NB4 (cell line): ENCODE measurements around the gene PEMT.

ENCODE experiments used
- CTCF ChIP-seq: IDR thresholded peaks from one replicate; pipeline ENCODE4 v1.5.1; 2012; ENCODE audit warnings: low read depth, low read length
- POLR2A ChIP-seq: IDR thresholded peaks from 2 replicates; pipeline ENCODE4 v1.6.1; 2011; ENCODE audit warnings: mild to moderate bottlenecking; ENCODE audit not compliant: insufficient read length; ENCODE audit errors: extremely low read depth
- TF ChIP-seq, protein P1 (sequence below): IDR thresholded peaks from 2 replicates; pipeline ENCODE4 v1.6.1; 2011; ENCODE audit warnings: low read depth, low read length

DNA sequence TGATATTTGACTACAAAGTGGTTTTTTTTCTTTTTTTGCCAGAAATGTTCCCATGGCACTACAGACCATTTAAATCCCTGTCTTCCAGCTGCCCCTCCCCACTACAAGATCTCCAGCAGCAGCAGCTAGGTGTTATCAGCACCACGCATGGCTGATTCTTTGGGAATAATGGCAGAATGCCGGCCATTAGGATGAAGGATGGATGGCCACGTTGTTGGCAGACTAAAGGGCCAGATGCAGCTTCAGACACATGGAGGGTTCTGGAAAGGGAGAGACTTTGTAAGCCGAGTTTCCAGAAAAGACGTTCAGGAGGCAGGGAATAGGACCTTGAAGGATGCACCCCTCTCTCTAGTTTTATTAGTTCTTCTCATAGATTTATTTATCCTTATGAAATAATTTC lies 125.0 kb downstream of the PEMT start:
- TF ChIP-seq CTCF = no peak
- TF ChIP-seq, protein P1, sequence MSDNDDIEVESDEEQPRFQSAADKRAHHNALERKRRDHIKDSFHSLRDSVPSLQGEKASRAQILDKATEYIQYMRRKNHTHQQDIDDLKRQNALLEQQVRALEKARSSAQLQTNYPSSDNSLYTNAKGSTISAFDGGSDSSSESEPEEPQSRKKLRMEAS = no peak
- no peak for TF ChIP-seq POLR2A
